GM12878 (cell line): ENCODE data around the gene RBL2. TPM values are rescaled to one million over a fixed set of nuclear protein-coding genes. Genes with fewer than 3 reads are reported as not detected.
A peak's percentile ranks its signal among the peaks of the same experiment; 100 is the strongest.

Experiments used
- ATAC-seq: fragments of 200-7000 bp; cut with Tn5 transposase; 3 replicates; pipeline ENCODE4 v1.9.1; 2020; ENCODE audit warnings: mild to moderate bottlenecking, moderate library complexity
- BruUV-seq: library from RNA; stranded (reverse); fragments of 400-500 nt; replicated peaks from 2 replicates; lab custom pipeline; 2021; lab: Mats Ljungman, UMichigan
- CTCF ChIA-PET: fragments of 300-600 bp; sonication (Branson Sonifier 250); formaldehyde crosslinking; extraction: SDS; loops from one replicate; lab custom pipeline; 2021; ENCODE audit warnings: inconsistent platforms; lab: Yijun Ruan, JAX
- POLR2A ChIA-PET: fragments of 350-600 bp; formaldehyde crosslinking; extraction: SDS; loops from one replicate; lab custom pipeline; 2021; ENCODE audit warnings: inconsistent platforms; lab: Charles Lee
- RAD21 ChIA-PET: fragments of 300-600 bp; sonication (Branson Sonifier 250); formaldehyde crosslinking; loops from one replicate; lab custom pipeline; 2023; ENCODE audit warnings: antibody characterized with exemption; ENCODE audit not compliant: unreplicated experiment; lab: Charles Lee
- SMC1A ChIA-PET: fragments of 300-600 bp; sonication (Branson Sonifier 250); formaldehyde crosslinking; loops from one replicate; lab custom pipeline; 2023; ENCODE audit not compliant: unreplicated experiment, uncharacterized antibody; lab: Charles Lee
- DNase-seq: peaks from one replicate; pipeline ENCODE4 v3.0.0-alpha.2; 2011; ENCODE audit warnings: low read depth, low spot score
- FAIRE-seq: peaks from 3 replicates; lab custom pipeline; 2011; peaks lifted over from hg19 to GRCh38; lab: Jason Lieb, UNC
- H2AFZ ChIP-seq: 2 replicates; pipeline ENCODE4 v1.6.0; 2011; ENCODE audit warnings: low read depth, low read length, control low read depth; ENCODE audit not compliant: control insufficient read depth
- H3K27ac ChIP-seq: 2 replicates; pipeline ENCODE4 v1.5.1; 2011; ENCODE audit warnings: control low read depth; ENCODE audit not compliant: control insufficient read depth, insufficient read depth
- H3K27me3 ChIP-seq, 2 experiments: replicated peaks in 1 of 2; 2 replicates each; pipeline versions ENCODE4 v1.6.0 to v1.6.1; 2011; ENCODE audit warnings: low read length in 1 of 2; ENCODE audit not compliant: control insufficient read depth in 2 of 2, insufficient read depth in 2 of 2
- H3K36me3 ChIP-seq, 2 experiments: 2 replicates each; pipeline ENCODE4 v1.5.1; 2011; ENCODE audit warnings: low read length in 1 of 2; ENCODE audit not compliant: control insufficient read depth in 2 of 2, insufficient read depth in 2 of 2
- H3K4me1 ChIP-seq: 2 replicates; pipeline ENCODE4 v1.6.1; 2011; ENCODE audit warnings: mild to moderate bottlenecking, low read length, moderate library complexity, mixed read lengths; ENCODE audit not compliant: control insufficient read depth, insufficient read depth
- H3K4me2 ChIP-seq: 2 replicates; pipeline ENCODE4 v1.6.0; 2011; ENCODE audit warnings: control low read depth; ENCODE audit not compliant: control insufficient read depth, insufficient read depth
- H3K4me3 ChIP-seq: fragments of 200-600 bp; sonication (generic); 2 replicates; pipeline ENCODE4 v1.5.1; 2016
- H3K79me2 ChIP-seq: 2 replicates; pipeline ENCODE4 v1.6.0; 2011; ENCODE audit warnings: low read length; ENCODE audit not compliant: control insufficient read depth, insufficient read depth
- H3K9ac ChIP-seq: 2 replicates; pipeline ENCODE4 v1.8.0; 2011; ENCODE audit warnings: low read length, control low read depth, mixed read lengths; ENCODE audit not compliant: control insufficient read depth, insufficient read depth
- H3K9me3 ChIP-seq: replicated peaks from 3 replicates; pipeline ENCODE4 v1.5.1; 2011; ENCODE audit warnings: mild to moderate bottlenecking, low read length; ENCODE audit not compliant: control insufficient read depth, insufficient read depth
- H4K20me1 ChIP-seq: 2 replicates; pipeline ENCODE4 v1.6.0; 2011; ENCODE audit not compliant: control insufficient read depth, insufficient read depth
- DPF2 ChIP-seq: fragments of 450-650 bp; IDR thresholded peaks from 2 replicates; pipeline ENCODE4 v1.6.1; 2017; ENCODE audit warnings: mild to moderate bottlenecking
- SMC3 ChIP-seq: IDR thresholded peaks from 2 replicates; pipeline ENCODE4 v1.6.1; 2011; ENCODE audit warnings: low read length, improper control_type of control experiment, borderline replicate concordance
- WGBS: methylation state at CpG from one replicate; pipeline ENCODE4 v1.1.6; 2016; ENCODE audit warnings: low lambda C conversion rate; ENCODE audit not compliant: insufficient replicate concordance, insufficient coverage; ENCODE audit errors: missing lambda C conversion rate; 5-methylcytosine and 5-hydroxymethylcytosine counted together
- in situ Hi-C: fragments of 300-500 bp; cut with MboI; formaldehyde crosslinking; loops from 9 replicates; pipeline ENCODE4 v1.14.3; 2018; ENCODE audit warnings: mixed read lengths
- intact Hi-C: fragments of 100-400 bp; cut with micrococcal nuclease; formaldehyde crosslinking; loops from one replicate; pipeline ENCODE4 v1.14.2; 2022; ENCODE audit not compliant: unreplicated experiment
- polyA plus RNA-seq, 11 experiments: library from polyadenylated mRNA; depleted of rRNA in 4 of 11; unstranded in 6 of 11; stranded (reverse) in 5 of 11; fragments of >200 nt; fragmentation: Nextera tagmentation in 4 of 11; fragmentation: Illumina TruSeq in 1 of 11; extraction: Ambion mirVana in 4 of 11; extraction: Trizol in 1 of 11; gene quantifications; 1 replicate in 1 of 11; 2 replicates in 10 of 11; pipeline versions ENCODE4 v1.2.1 to v1.2.3, GENCODE V29; 2011 to 2016; ENCODE audit warnings: inconsistent platforms in 2 of 11, missing spikeins in 2 of 11, low read depth in 1 of 11
- total RNA-seq, 4 experiments: library from RNA; depleted of rRNA in 3 of 4; stranded (reverse); fragments of >200 nt in 3 of 4; fragmentation: Illumina TruSeq in 1 of 4; extraction: Trizol in 1 of 4; gene quantifications; 2 replicates each; pipeline versions ENCODE4 v1.2.1 to v1.2.3, GENCODE V29; 2013 to 2021
- TF ChIP-seq, protein P1 (sequence below): fragments of 450-650 bp; IDR thresholded peaks from 2 replicates; pipeline ENCODE4 v1.6.1; 2014; ENCODE audit warnings: mild to moderate bottlenecking

The RBL2 gene
- total and polyA plus RNA-seq, 10 of the 15 experiments (the other 5 are each of a cell fraction or from before 2014, with no cell fraction given) = 10.0 to 107 (median 39.0) TPM

DNA sequence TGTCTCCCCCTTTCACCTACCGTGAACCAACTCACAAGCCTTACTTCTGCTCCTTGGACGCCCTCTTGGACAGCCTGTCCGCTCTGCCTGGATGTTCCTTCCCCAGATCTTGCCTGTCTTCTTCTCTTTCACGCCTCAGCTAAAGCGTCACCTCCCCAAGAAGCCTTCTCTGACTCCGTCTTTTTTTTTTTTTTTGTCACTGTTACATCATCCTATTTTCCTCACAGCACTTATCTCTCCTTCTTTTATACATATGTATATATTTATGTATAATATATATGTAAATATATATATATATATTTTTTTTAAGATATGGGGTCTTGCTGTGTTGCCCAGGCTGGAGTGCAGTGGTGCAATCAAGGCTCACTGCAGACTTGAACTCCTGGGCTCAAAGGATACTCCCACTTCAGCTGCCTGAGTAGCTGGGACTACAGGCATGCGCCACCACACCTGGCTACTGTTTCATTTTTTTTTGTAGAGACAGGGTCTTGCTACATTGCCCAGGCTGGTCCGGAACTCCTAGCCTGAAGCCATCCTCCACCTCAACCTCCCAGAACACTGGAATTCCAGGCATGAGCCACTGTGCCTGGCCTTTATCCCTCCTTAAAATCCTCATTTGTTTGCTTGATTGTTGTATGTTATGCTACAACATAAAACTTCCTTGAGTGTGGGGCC, 85.3 kb downstream of the RBL2 start:
- peak overlapping the region; percentile 44; the same call in 1 of the 2 replicates for H3K4me3 ChIP-seq
- TF ChIP-seq DPF2 (no peak), SMC3 (no peak)
- TF ChIP-seq, protein P1, sequence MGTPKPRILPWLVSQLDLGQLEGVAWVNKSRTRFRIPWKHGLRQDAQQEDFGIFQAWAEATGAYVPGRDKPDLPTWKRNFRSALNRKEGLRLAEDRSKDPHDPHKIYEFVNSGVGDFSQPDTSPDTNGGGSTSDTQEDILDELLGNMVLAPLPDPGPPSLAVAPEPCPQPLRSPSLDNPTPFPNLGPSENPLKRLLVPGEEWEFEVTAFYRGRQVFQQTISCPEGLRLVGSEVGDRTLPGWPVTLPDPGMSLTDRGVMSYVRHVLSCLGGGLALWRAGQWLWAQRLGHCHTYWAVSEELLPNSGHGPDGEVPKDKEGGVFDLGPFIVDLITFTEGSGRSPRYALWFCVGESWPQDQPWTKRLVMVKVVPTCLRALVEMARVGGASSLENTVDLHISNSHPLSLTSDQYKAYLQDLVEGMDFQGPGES = no peak
- CTCF ChIA-PET = interaction anchor here (0.7 to 2.6 kb wide), 5 partner anchors 10 to 465 kb away, joined by 3 to 10 read pairs (median 5); partner anchors contain the start of gene CHD9
- H2AFZ ChIP-seq = peak overlapping the region; percentile 78
- H3K27me3 ChIP-seq = no peaks in the 10 kb centered on the region
- in situ Hi-C loops = loop anchor here (5.0 kb wide), 1 partner anchor 462 kb away; no protein-coding TSS in a partner anchor
- RAD21 ChIA-PET = interaction anchor here (0.7 to 1.6 kb wide), 12 partner anchors 8 to 462 kb away, joined by 3 to 8 read pairs (median 4); no protein-coding TSS in a partner anchor
- intact Hi-C loops = loop anchor here (10.0 kb wide), 1 partner anchor 185 kb away; the partner anchor contains the start of genes FTO and RPGRIP1L
- WGBS = 70% methylated on average over 8 of the region's 8 CpGs
- SMC1A ChIA-PET = interaction anchor here (0.9 to 5.1 kb wide), 8 partner anchors 10 to 62 kb away, joined by 3 to 43 read pairs (median 5); no protein-coding TSS in a partner anchor
- FAIRE-seq = no peak
- peaks cover 2% of the 10 kb centered on the region; the same call in 1 of the 3 replicates for H3K9me3 ChIP-seq
- BruUV-seq = no TSS peak
- peak overlapping the region; percentile 66 for H3K9ac ChIP-seq
- H3K79me2 ChIP-seq = no peaks in the 10 kb centered on the region
- no peaks in the 10 kb centered on the region for H4K20me1 ChIP-seq
- no peak for DNase-seq
- H3K36me3 ChIP-seq = no peaks in the 10 kb centered on the region
- H3K27ac ChIP-seq = peak overlapping the region; percentile 94
- H3K4me1 ChIP-seq = peaks cover 21% of the 10 kb centered on the region
- peak overlapping the region; percentile 72 for H3K4me2 ChIP-seq
- ATAC-seq = no peak; the same call in 2 of the 3 replicates
- POLR2A ChIA-PET = interaction anchor here (0.6 to 1.8 kb wide), 6 partner anchors 11 to 374 kb away, joined by 3 to 12 read pairs (median 4); partner anchors contain the start of gene AKTIP
